HG02943 (cell line): Measurements from ENCODE around the gene TUBA1B.
"Not testable (repeated sequence)": the region's sequence is repeated elsewhere in the genome, so short reads cannot be mapped to it uniquely, and the experiment has no call there.

Experiments used
- ATAC-seq: cut with Tn5 transposase; IDR thresholded peaks from one replicate; pipeline ENCODE4 v1.9.1; 2021; ENCODE audit warnings: mild to moderate bottlenecking, low read depth, moderate library complexity; ENCODE audit not compliant: unreplicated experiment

The TUBA1B gene

GRCh38 chr12:49131051-49131893 is at the start of gene TUBA1B:
TSS of gene TUBA1B (minus strand) at chr12:49131395. CDS start at chr12:49131300, 95 bp downstream.
- peak; percentile 57 for ATAC-seq

- no peak for ATAC-seq
Observed at GRCh38 chr12:49174218-49174617, 43.0 kb upstream of the TUBA1B start.

GRCh38 chr12:49170924-49171323 is 39.7 kb upstream of the TUBA1B start:
- no peak for ATAC-seq

DNA sequence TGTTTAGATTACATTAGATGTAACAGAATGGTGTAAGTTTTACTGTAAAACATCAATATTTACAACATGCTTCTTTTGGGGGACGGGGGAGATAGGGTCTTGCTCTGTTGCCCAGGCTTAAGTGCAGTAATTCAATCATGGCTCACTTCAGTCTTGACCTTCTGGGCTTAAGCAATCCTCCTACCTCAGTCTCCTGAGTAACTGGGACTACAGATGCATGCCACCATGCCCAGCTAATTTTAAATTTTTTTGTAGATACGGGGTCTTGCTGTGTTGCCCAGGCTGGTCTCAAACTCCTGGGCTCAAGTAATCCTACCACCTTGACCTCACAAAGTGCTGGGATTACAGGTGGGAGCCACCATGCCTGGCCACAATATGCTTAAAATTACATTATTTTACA is 33.9 kb upstream of the TUBA1B start:
- no peak for ATAC-seq

DNA sequence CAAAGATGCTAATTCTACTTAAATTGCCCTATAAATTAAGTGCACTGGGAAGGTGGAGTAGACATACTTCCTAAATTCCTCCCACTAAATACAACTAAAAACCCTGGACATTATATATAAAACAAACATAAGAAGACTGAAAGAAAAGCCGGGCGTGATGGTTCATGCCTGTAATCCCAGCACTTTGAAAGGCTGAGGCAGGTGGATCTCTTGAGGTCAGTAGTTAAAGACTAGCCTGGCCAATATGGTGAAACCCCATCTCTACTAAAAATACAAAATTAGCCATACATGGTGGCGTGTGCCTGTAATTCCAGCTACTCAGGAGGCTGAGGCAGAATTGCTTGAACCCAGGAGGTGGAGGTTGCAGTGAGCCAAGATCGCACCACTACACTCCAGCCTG is 30.7 kb upstream of the TUBA1B start:
- ATAC-seq: not testable (repeated sequence)

GRCh38 chr12:49161092-49161795 is 30.0 kb upstream of the TUBA1B start:
- no peak for ATAC-seq

- no peak for ATAC-seq
Observed at GRCh38 chr12:49160399-49160798, 29.2 kb upstream of the TUBA1B start.

GRCh38 chr12:49154221-49154620 is 23.0 kb upstream of the TUBA1B start:
- no peak for ATAC-seq

DNA sequence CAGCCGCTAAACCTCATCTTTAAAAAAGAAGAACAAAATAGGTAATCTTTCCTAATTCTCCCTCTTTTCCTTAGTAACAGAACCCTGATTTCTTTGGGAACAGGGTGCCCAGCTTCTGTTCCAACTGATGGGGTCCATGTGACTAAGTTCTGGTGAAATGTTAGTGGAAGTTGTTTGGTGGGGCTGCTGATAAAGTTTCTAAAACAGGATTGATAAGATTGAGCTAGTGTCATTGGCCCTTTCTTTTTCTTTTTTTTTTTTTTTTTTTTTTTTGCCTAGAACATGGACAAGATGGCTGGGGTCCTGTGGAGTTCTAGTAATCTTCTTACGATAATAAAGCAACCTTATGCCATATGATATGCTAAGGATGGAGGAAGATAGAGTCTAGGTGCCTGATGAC is 16.2 kb upstream of the TUBA1B start:
- ATAC-seq: no peak

DNA sequence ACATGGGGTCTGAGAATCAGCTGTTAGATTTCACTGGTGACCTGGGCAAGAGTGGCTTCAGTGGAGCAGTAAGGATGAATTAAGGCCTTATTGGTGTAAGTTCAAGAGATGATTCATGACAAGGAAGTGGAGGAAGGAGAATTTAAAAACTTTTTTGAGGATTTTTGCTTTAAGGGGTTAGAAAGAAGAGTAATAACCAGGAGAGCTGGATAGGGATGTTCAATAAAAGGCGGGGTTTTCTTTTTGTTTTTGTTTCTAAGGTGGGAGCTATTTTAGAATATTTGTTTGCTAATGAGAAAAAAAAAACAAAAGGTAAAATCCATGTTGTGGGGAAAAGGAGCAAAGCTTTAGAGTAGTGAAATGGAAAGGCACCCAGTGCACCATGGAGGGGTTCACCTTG is 15.2 kb upstream of the TUBA1B start:
- ATAC-seq: no peak

DNA sequence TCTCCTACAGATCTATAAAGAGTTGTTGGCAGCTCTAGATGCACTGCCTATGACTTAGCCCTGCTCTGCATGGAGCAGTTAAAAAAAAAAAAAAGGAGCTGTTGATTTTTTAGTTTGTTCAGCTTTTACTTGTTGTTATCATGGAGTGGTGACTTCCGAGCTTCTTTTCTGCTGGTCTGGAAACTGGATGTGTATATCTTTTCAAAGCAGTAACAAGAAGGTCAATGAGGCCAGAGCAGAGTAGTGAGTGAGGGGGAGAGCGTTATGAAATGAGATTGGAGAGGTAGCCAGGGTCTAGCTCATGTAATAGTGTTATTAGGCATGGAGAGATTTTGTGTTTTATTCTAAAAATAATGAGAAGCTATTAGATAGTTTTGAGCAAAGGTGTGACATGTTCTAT is 13.2 kb upstream of the TUBA1B start:
- ATAC-seq: no peak

GRCh38 chr12:49138999-49139398 is 7.8 kb upstream of the TUBA1B start:
- ATAC-seq: no peak

DNA sequence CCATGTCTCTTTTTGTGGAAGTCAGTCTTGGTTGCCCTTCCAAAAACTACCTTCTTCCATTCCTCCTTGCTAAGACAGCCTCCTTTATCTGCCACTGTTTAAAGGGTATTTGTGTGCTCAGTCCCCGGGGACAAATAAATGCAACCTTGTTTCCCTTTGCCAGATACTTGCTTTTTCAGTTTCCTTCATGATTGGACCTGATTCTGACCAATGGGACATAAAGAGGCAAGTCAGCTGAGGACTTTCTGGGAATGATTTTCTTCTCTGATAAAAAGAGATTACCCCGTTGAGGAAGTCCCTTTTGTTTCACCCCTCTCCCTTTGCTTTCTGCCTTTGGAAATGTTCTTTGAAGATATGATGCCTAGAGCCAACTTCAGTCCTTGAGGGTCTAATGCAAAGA is 7.4 kb upstream of the TUBA1B start:
- no peak for ATAC-seq

DNA sequence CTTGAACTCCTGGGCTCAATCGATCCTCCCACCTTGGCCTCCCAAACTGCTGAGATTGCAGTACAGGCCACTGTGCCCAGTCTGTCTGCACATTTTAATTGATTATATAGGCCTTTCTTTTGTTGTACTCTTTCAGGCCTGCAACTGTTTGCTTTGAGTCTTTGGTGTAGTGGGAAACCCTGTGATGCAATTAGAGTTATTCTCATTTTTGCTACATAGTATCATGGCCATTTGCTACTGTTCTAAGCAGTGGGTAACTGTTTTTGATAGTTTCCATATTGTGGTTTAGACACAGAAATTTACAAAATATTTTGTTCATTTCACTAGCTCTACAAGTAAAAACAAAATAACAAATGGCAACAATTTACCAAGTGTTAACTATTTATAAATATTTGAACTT is 6.3 kb upstream of the TUBA1B start:
- no peak for ATAC-seq

DNA sequence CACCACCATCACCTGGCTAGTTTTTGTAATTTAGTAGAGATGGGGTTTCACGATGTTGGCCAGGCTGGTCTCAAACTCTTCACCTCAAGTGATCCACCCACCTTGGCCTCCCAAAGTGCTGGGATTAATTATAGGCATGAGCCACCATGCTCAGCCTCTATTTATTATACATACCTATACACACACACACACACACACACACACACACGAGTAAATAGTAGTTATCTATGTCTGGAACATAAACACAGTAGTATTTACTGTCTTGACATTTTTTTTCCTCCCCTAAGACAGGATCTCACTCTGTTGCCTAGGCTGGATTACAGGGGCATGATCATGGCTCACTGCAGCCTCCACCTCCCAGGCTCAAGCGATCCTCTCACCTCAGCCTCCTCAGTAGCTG is 5.8 kb upstream of the TUBA1B start:
- not testable (repeated sequence) for ATAC-seq

- ATAC-seq: no peak
Observed at GRCh38 chr12:49133590-49133989, 2.4 kb upstream of the TUBA1B start.

GRCh38 chr12:49133014-49133413 is 1.8 kb upstream of the TUBA1B start:
- no peak for ATAC-seq

- no peak for ATAC-seq
Observed at GRCh38 chr12:49131894-49132461, 783 bp upstream of the TUBA1B start.

GRCh38 chr12:49130151-49131050 is 794 bp downstream of the TUBA1B start:
- ATAC-seq: peak; percentile 42

- ATAC-seq: no peak
Observed at GRCh38 chr12:49129332-49130150, 1.7 kb downstream of the TUBA1B start.
